Mesendoderm (in vitro differentiated cells): ENCODE results near the gene ATG9B.

Experiments
- DNase-seq: peaks from one replicate; pipeline ENCODE4 v3.0.0; 2013
- H2AK5ac ChIP-seq: 2 replicates; pipeline ENCODE4 v1.6.1; 2013; ENCODE audit warnings: low read length, inconsistent platforms
- H2BK120ac ChIP-seq: 2 replicates; pipeline ENCODE4 v1.6.1; 2013; ENCODE audit warnings: low read depth, mild to moderate bottlenecking, low read length, moderate library complexity, mixed read lengths
- H2BK15ac ChIP-seq: replicated peaks from 2 replicates; pipeline ENCODE4 v1.6.1; 2013; ENCODE audit warnings: low read depth, mild to moderate bottlenecking, moderate library complexity
- H2BK5ac ChIP-seq: 2 replicates; pipeline ENCODE4 v1.6.1; 2013; ENCODE audit warnings: low read length, inconsistent platforms
- H3K18ac ChIP-seq: 2 replicates; pipeline ENCODE4 v1.6.1; 2013; ENCODE audit warnings: mild to moderate bottlenecking, low read length, mixed read lengths
- H3K23ac ChIP-seq: one replicate; pipeline ENCODE4 v1.6.1; 2013; ENCODE audit warnings: low read length
- H3K27ac ChIP-seq: 2 replicates; pipeline ENCODE4 v1.5.1; 2013; ENCODE audit warnings: low read depth, mild to moderate bottlenecking, inconsistent platforms, low read length, moderate library complexity
- H3K27me3 ChIP-seq: 2 replicates; pipeline ENCODE4 v1.6.1; 2013; ENCODE audit warnings: low read length, control low read depth, mild to moderate bottlenecking, inconsistent platforms; ENCODE audit not compliant: insufficient read depth, poor library complexity
- H3K36me3 ChIP-seq: 2 replicates; pipeline ENCODE4 v1.6.1; 2013; ENCODE audit warnings: low read length, inconsistent platforms; ENCODE audit not compliant: control insufficient read depth, insufficient read depth
- H3K4ac ChIP-seq: one replicate; pipeline ENCODE4 v1.6.1; 2013; ENCODE audit warnings: low read depth, mild to moderate bottlenecking, low read length, moderate library complexity
- H3K4me1 ChIP-seq: 2 replicates; pipeline ENCODE4 v1.6.1; 2013; ENCODE audit warnings: low read depth, low read length, inconsistent platforms; ENCODE audit not compliant: control insufficient read depth
- H3K4me2 ChIP-seq: 2 replicates; pipeline ENCODE4 v1.6.1; 2013; ENCODE audit warnings: low read length
- H3K4me3 ChIP-seq: 2 replicates; pipeline ENCODE4 v1.5.1; 2013; ENCODE audit warnings: mild to moderate bottlenecking, low read length
- H3K56ac ChIP-seq: one replicate; pipeline ENCODE4 v1.6.1; 2013; ENCODE audit warnings: low read length
- H3K79me1 ChIP-seq: 2 replicates; pipeline ENCODE4 v1.6.1; 2013; ENCODE audit warnings: low read length, inconsistent platforms
- H3K79me2 ChIP-seq: 2 replicates; pipeline ENCODE4 v1.6.1; 2013; ENCODE audit warnings: mild to moderate bottlenecking, low read length; ENCODE audit not compliant: control insufficient read depth, insufficient read depth
- H3K9ac ChIP-seq: 2 replicates; pipeline ENCODE4 v1.6.1; 2013; ENCODE audit warnings: low read length, inconsistent platforms
- H4K5ac ChIP-seq: one replicate; pipeline ENCODE4 v1.6.1; 2013; ENCODE audit warnings: low read length
- H4K8ac ChIP-seq: one replicate; pipeline ENCODE4 v1.6.1; 2013; ENCODE audit warnings: low read depth, mild to moderate bottlenecking, control low read depth, low read length, moderate library complexity
- WGBS: extraction: QIAGEN DNeasy Blood & Tissue Kit; methylation state at CpG from one replicate; pipeline ENCODE4 v1.1.7; 2013; ENCODE audit warnings: low lambda C conversion rate, missing lambda C conversion rate; ENCODE audit not compliant: insufficient coverage; ENCODE audit errors: extremely low coverage; 5-methylcytosine and 5-hydroxymethylcytosine counted together

ATG9B gene

GRCh38 chr7:151060113-151060415 is 35.8 kb upstream of the ATG9B start:
- Histone ChIP-seq H3K4me1 (peaks cover 21% of the 10 kb centered on the region), H3K23ac (peak overlapping the region; percentile 75), H3K27ac (no peak overlapping the region), H4K8ac (no peak overlapping the region), H3K4me3 (peak overlapping the region; percentile 71), H3K9ac (peak overlapping the region; percentile 86), H2AK5ac (peak overlapping the region; percentile 46), H3K4ac (peak overlapping the region; percentile 64), H2BK15ac (no peak overlapping the region), H3K27me3 (no peaks in the 10 kb centered on the region), H2BK5ac (no peak overlapping the region), H3K18ac (peak overlapping the region; percentile 61), H3K4me2 (peak overlapping the region; percentile 93), H3K79me1 (peaks cover 6% of the 10 kb centered on the region), H4K5ac (no peak overlapping the region), H3K79me2 (no peaks in the 10 kb centered on the region), H3K56ac (peak overlapping the region; percentile 95), H3K36me3 (peaks cover 2% of the 10 kb centered on the region), H2BK120ac (peak overlapping the region; percentile 30)
- peak; percentile 71 for DNase-seq
- WGBS = no CpG with 5 or more reads among the region's 17 CpGs

GRCh38 chr7:151059367-151060112 is 35.2 kb upstream of the ATG9B start, which contains the start of gene SLC4A2:
Gene SLC4A2, plus strand, starts transcription at chr7:151059589. Its CDS starts 2,399 bp downstream, at chr7:151061988.
- peaks cover 6% of the 10 kb centered on the region for H3K79me1 ChIP-seq
- H3K27ac ChIP-seq = peak within 1 kb of the TSS; percentile 73
- H3K23ac ChIP-seq = peak within 1 kb of the TSS; percentile 75
- H2BK5ac ChIP-seq = peak within 1 kb of the TSS; percentile 76
- H4K5ac ChIP-seq = peak within 1 kb of the TSS; percentile 85
- peak within 1 kb of the TSS; percentile 71 for H3K4me3 ChIP-seq
- no peak within 1 kb of the TSS for H4K8ac ChIP-seq
- peak within 1 kb of the TSS; percentile 95 for H3K56ac ChIP-seq
- H3K4me2 ChIP-seq = peak within 1 kb of the TSS; percentile 98
- peak; percentile 84 for DNase-seq
- no peak within 1 kb of the TSS for H2BK15ac ChIP-seq
- peak within 1 kb of the TSS; percentile 86 for H3K9ac ChIP-seq
- peak within 1 kb of the TSS; percentile 64 for H3K4ac ChIP-seq
- H2BK120ac ChIP-seq = peak within 1 kb of the TSS; percentile 30
- no CpG with 5 or more reads among the region's 75 CpGs for WGBS
- H3K27me3 ChIP-seq = no peaks in the 10 kb centered on the region
- peak within 1 kb of the TSS; percentile 61 for H3K18ac ChIP-seq
- no peaks in the 10 kb centered on the region for H3K36me3 ChIP-seq
- H3K4me1 ChIP-seq = peaks cover 21% of the 10 kb centered on the region
- no peaks in the 10 kb centered on the region for H3K79me2 ChIP-seq
- peak within 1 kb of the TSS; percentile 46 for H2AK5ac ChIP-seq

- peak overlapping the region; percentile 75 for H3K9ac ChIP-seq
- H3K27me3 ChIP-seq = no peaks in the 10 kb centered on the region
- H2BK120ac ChIP-seq = no peak overlapping the region
- H3K79me2 ChIP-seq = no peaks in the 10 kb centered on the region
- H2BK5ac ChIP-seq = peak overlapping the region; percentile 76
- no peak overlapping the region for H3K4ac ChIP-seq
- no peak overlapping the region for H4K8ac ChIP-seq
- H3K4me2 ChIP-seq = peak overlapping the region; percentile 98
- H3K4me3 ChIP-seq = peak overlapping the region; percentile 62
- H3K4me1 ChIP-seq = peaks cover 21% of the 10 kb centered on the region
- H2BK15ac ChIP-seq = no peak overlapping the region
- H4K5ac ChIP-seq = peak overlapping the region; percentile 85
- H3K36me3 ChIP-seq = no peaks in the 10 kb centered on the region
- peak overlapping the region; percentile 29 for H2AK5ac ChIP-seq
- peak overlapping the region; percentile 73 for H3K27ac ChIP-seq
- H3K23ac ChIP-seq = peak overlapping the region; percentile 75
- H3K56ac ChIP-seq = peak overlapping the region; percentile 87
- peak; percentile 58 for DNase-seq
- peaks cover 6% of the 10 kb centered on the region for H3K79me1 ChIP-seq
- no CpG with 5 or more reads among the region's 18 CpGs for WGBS
- H3K18ac ChIP-seq = peak overlapping the region; percentile 52
Observed at GRCh38 chr7:151058781-151059366, 34.6 kb upstream of the ATG9B start.

- Histone ChIP-seq H4K5ac (no peak overlapping the region), H3K27me3 (no peaks in the 10 kb centered on the region), H3K79me1 (peaks cover 6% of the 10 kb centered on the region), H3K4me1 (peaks cover 18% of the 10 kb centered on the region), H4K8ac (no peak overlapping the region), H3K4me2 (peak overlapping the region; percentile 98), H3K9ac (peak overlapping the region; percentile 75), H2BK15ac (no peak overlapping the region), H2BK5ac (no peak overlapping the region), H3K79me2 (no peaks in the 10 kb centered on the region), H2AK5ac (peak overlapping the region; percentile 29), H3K4me3 (no peak overlapping the region), H3K36me3 (no peaks in the 10 kb centered on the region), H3K23ac (no peak overlapping the region), H3K4ac (no peak overlapping the region), H3K18ac (peak overlapping the region; percentile 52), H2BK120ac (no peak overlapping the region), H3K56ac (peak overlapping the region; percentile 87), H3K27ac (peak overlapping the region; percentile 73)
- peak; percentile 100 for DNase-seq
- no CpG with 5 or more reads among the region's 46 CpGs for WGBS
Observed at GRCh38 chr7:151057989-151058780, 33.9 kb upstream of the ATG9B start.

- WGBS = no CpG with 5 or more reads among the region's 30 CpGs
- Histone ChIP-seq H3K9ac (peak within 1 kb of the TSS; percentile 84), H3K4ac (no peak within 1 kb of the TSS), H3K4me2 (peak within 1 kb of the TSS; percentile 98), H2AK5ac (peak within 1 kb of the TSS; percentile 29), H3K56ac (peak within 1 kb of the TSS; percentile 90), H3K36me3 (no peaks in the 10 kb centered on the region), H2BK120ac (no peak within 1 kb of the TSS), H3K79me1 (peaks cover 6% of the 10 kb centered on the region), H3K27ac (peak within 1 kb of the TSS; percentile 73), H3K27me3 (no peaks in the 10 kb centered on the region), H3K23ac (no peak within 1 kb of the TSS), H3K79me2 (no peaks in the 10 kb centered on the region), H2BK5ac (no peak within 1 kb of the TSS), H3K4me3 (peak within 1 kb of the TSS; percentile 56), H2BK15ac (no peak within 1 kb of the TSS), H3K4me1 (peaks cover 18% of the 10 kb centered on the region), H4K5ac (no peak within 1 kb of the TSS), H3K18ac (peak within 1 kb of the TSS; percentile 52), H4K8ac (no peak within 1 kb of the TSS)
- DNase-seq = no peak
Observed at GRCh38 chr7:151057506-151057988, 33.3 kb upstream of the ATG9B start, which contains the start of gene CDK5. Gene CDK5, minus strand, starts transcription at chr7:151057897. Its CDS starts 49 bp downstream, at chr7:151057848.
